GM12801 (cell line): ENCODE results near the gene FAM20C.

Source experiments
- CTCF ChIP-seq: IDR thresholded peaks from one replicate; pipeline ENCODE4 v1.5.1; 2011; ENCODE audit warnings: control low read depth; ENCODE audit not compliant: insufficient read length; ENCODE audit errors: extremely low read depth

FAM20C gene

GRCh38 chr7:232410-233248, 40.3 kb downstream of the FAM20C start:
- no peak for TF ChIP-seq CTCF

GRCh38 chr7:233249-234035, 41.1 kb downstream of the FAM20C start:
- TF ChIP-seq CTCF: no peak

GRCh38 chr7:234051-234707, 41.8 kb downstream of the FAM20C start:
- TF ChIP-seq CTCF: no peak

GRCh38 chr7:234708-235553, 42.6 kb downstream of the FAM20C start:
- TF ChIP-seq CTCF: no peak

- no peak for TF ChIP-seq CTCF
Observed at GRCh38 chr7:235576-236395, 43.4 kb downstream of the FAM20C start.

- no peak for TF ChIP-seq CTCF
Observed at GRCh38 chr7:236967-237366, 44.6 kb downstream of the FAM20C start.
